IPS-NIHi7 (cell line): ENCODE measurements around the gene FNDC7.
A peak's percentile ranks its signal among the peaks of the same experiment; 100 is the strongest.
"Not testable (repeated sequence)": the region's sequence is repeated elsewhere in the genome, so short reads cannot be mapped to it uniquely, and the experiment has no call there.

ENCODE experiments used
- DNase-seq: peaks from one replicate; pipeline ENCODE4 v3.0.0; 2012; ENCODE audit warnings: mixed read lengths; ENCODE audit errors: extremely low spot score

The FNDC7 gene

GRCh38 chr1:108742253-108742652, 29.5 kb downstream of the FNDC7 start:
- DNase-seq, result no peak

GRCh38 chr1:108745980-108746381, 33.3 kb downstream of the FNDC7 start:
- no peak for DNase-seq

GRCh38 chr1:108746382-108747170, 33.9 kb downstream of the FNDC7 start, which contains the start of gene STXBP3:
STXBP3 (plus strand) TSS chr1:108746674; CDS start chr1:108746738, 64 bp downstream.
- peak; percentile 97 for DNase-seq

GRCh38 chr1:108747171-108747850, 34.6 kb downstream of the FNDC7 start:
- DNase-seq, result peak; percentile 75

- DNase-seq, result no peak
These were observed 35.2 kb downstream of the FNDC7 start for GRCh38 chr1:108747898-108748297.

GRCh38 chr1:108749081-108749480, 36.4 kb downstream of the FNDC7 start:
- DNase-seq, result no peak

GRCh38 chr1:108750476-108751181, 37.9 kb downstream of the FNDC7 start:
- DNase-seq, result no peak

- DNase-seq, result no peak
These were observed 40.7 kb downstream of the FNDC7 start for GRCh38 chr1:108753363-108753762.

- DNase-seq, result no peak
These were observed 46.1 kb downstream of the FNDC7 start for GRCh38 chr1:108758796-108759195.

GRCh38 chr1:108767115-108767514, 54.4 kb downstream of the FNDC7 start:
- no peak for DNase-seq

- no peak for DNase-seq
These were observed 55.0 kb downstream of the FNDC7 start for GRCh38 chr1:108767708-108768107.

GRCh38 chr1:108777839-108778238, 65.1 kb downstream of the FNDC7 start:
- DNase-seq, result no peak

GRCh38 chr1:108779455-108779854, 66.7 kb downstream of the FNDC7 start:
- DNase-seq, result no peak

- no peak for DNase-seq
These were observed 68.3 kb downstream of the FNDC7 start for GRCh38 chr1:108780937-108781574.

- not testable (repeated sequence) for DNase-seq
These were observed 68.9 kb downstream of the FNDC7 start for GRCh38 chr1:108781575-108781944.

- DNase-seq, result no peak
These were observed 72.6 kb downstream of the FNDC7 start for GRCh38 chr1:108785264-108785663.

GRCh38 chr1:108785880-108786279, 73.2 kb downstream of the FNDC7 start:
- DNase-seq, result no peak

GRCh38 chr1:108791790-108792189, 79.1 kb downstream of the FNDC7 start:
- DNase-seq, result no peak
